HepG2 (cell line): ENCODE results near the gene ACTN2. TPM values are rescaled to one million over a fixed set of nuclear protein-coding genes. Genes with fewer than 3 reads are reported as not detected.

Source experiments
- ATAC-seq: fragments of 200-7000 bp; cut with Tn5 transposase; 3 replicates; pipeline ENCODE4 v1.9.1; 2020; ENCODE audit warnings: mild to moderate bottlenecking, moderate library complexity
- BruUV-seq: library from RNA; stranded (reverse); fragments of 400-500 nt; replicated peaks from 2 replicates; lab custom pipeline; 2021; lab: Mats Ljungman, UMichigan
- CTCF ChIA-PET: fragments of 300-600 bp; formaldehyde crosslinking; extraction: SDS; loops from one replicate; lab custom pipeline; 2021; ENCODE audit warnings: low total read pairs, inconsistent platforms, low intra/inter-chr PET ratio; lab: Yijun Ruan, JAX
- POLR2A ChIA-PET: fragments of 350-600 bp; sonication (Branson Sonifier 250); formaldehyde crosslinking; loops from one replicate; lab custom pipeline; 2020; ENCODE audit warnings: antibody characterized with exemption, inconsistent platforms; lab: Yijun Ruan, JAX
- DNase-seq: peaks from one replicate; pipeline ENCODE4 v3.0.0-alpha.2; 2015; ENCODE audit warnings: low spot score
- FAIRE-seq: peaks from 3 replicates; lab custom pipeline; 2011; peaks lifted over from hg19 to GRCh38; lab: Jason Lieb, UNC
- H2AFZ ChIP-seq: one replicate; pipeline ENCODE4 v1.6.1; 2011; ENCODE audit warnings: low read length, inconsistent platforms
- H3K27ac ChIP-seq: fragments of 300-600 bp; 3 replicates; pipeline ENCODE4 v1.8.0; 2011; ENCODE audit warnings: mixed run types, mild to moderate bottlenecking, mixed read lengths, low read length, inconsistent platforms; ENCODE audit not compliant: insufficient read depth; ENCODE audit errors: extremely low read length
- H3K27me3 ChIP-seq, 2 experiments: fragments of 200-600 bp in 1 of 2; 2 replicates in 1 of 2; 3 replicates in 1 of 2; pipeline versions ENCODE4 v1.6.0 to v1.8.0; 2011; ENCODE audit warnings: low read length in 2 of 2, mild to moderate bottlenecking in 2 of 2, moderate library complexity in 2 of 2, inconsistent platforms in 1 of 2; ENCODE audit not compliant: insufficient read depth in 2 of 2, control insufficient read depth in 1 of 2
- H3K36me3 ChIP-seq, 2 experiments: fragments of 200-600 bp in 1 of 2; replicated peaks in 1 of 2; 2 replicates in 1 of 2; 3 replicates in 1 of 2; pipeline versions ENCODE4 v1.5.1 to v1.8.0; 2011; ENCODE audit warnings: low read length in 2 of 2, inconsistent platforms in 1 of 2; ENCODE audit not compliant: insufficient read depth in 2 of 2, control insufficient read depth in 1 of 2
- H3K4me1 ChIP-seq: 2 replicates; pipeline ENCODE4 v1.5.1; 2012; ENCODE audit warnings: low read length, inconsistent platforms; ENCODE audit not compliant: insufficient read depth
- H3K4me2 ChIP-seq: 2 replicates; pipeline ENCODE4 v1.6.0; 2011; ENCODE audit warnings: low read depth, low read length, inconsistent platforms
- H3K4me3 ChIP-seq, 3 experiments: fragments of 200-600 bp in 1 of 3; sonication (generic), shearing (Covaris generic) in 1 of 3; replicated peaks in 1 of 3; 2 replicates each; pipeline ENCODE4 v1.5.1; 2011 to 2016; ENCODE audit warnings: low read length in 3 of 3, inconsistent platforms in 2 of 3, low read depth in 2 of 3, mild to moderate bottlenecking in 2 of 3, control low read depth in 1 of 3, mixed read lengths in 1 of 3; ENCODE audit not compliant: insufficient read depth in 1 of 3
- H3K79me2 ChIP-seq: one replicate; pipeline ENCODE4 v1.6.1; 2011; ENCODE audit warnings: low read length, inconsistent platforms; ENCODE audit not compliant: insufficient read depth
- H3K9ac ChIP-seq: 2 replicates; pipeline ENCODE4 v1.6.0; 2011; ENCODE audit warnings: mild to moderate bottlenecking, low read depth, low read length, inconsistent platforms; ENCODE audit not compliant: insufficient read depth
- H3K9me3 ChIP-seq: 2 replicates; pipeline ENCODE4 v1.5.1; 2012; ENCODE audit warnings: mild to moderate bottlenecking, low read length
- H4K20me1 ChIP-seq: 2 replicates; pipeline ENCODE4 v1.6.0; 2011; ENCODE audit warnings: inconsistent platforms, mild to moderate bottlenecking, low read length, moderate library complexity; ENCODE audit not compliant: insufficient read depth
- CREB1 ChIP-seq, 2 experiments: fragments of 450-650 bp in 1 of 2; IDR thresholded peaks; 2 replicates each; pipeline ENCODE4 v1.6.1; 2016 to 2017; ENCODE audit warnings: control low read depth in 1 of 2, mild to moderate bottlenecking in 1 of 2, missing compliant biosample characterization in 1 of 2, missing genetic modification characterization in 1 of 2
- RBM22 ChIP-seq: fragments of 200-400 bp; formaldehyde crosslinking; optimal IDR thresholded peaks from 2 replicates; pipeline ENCODE3; 2017; ENCODE audit warnings: mild to moderate bottlenecking, low read length, moderate library complexity
- TAF15 ChIP-seq: fragments of 200-400 bp; formaldehyde crosslinking; IDR thresholded peaks from one replicate; pipeline ENCODE4 v1.6.1; 2018; ENCODE audit warnings: mild to moderate bottlenecking, low read depth, low read length; ENCODE audit not compliant: poor library complexity, severe bottlenecking
- WGBS: methylation state at CpG from one replicate; pipeline ENCODE4 v1.1.6; 2017; ENCODE audit warnings: low lambda C conversion rate; 5-methylcytosine and 5-hydroxymethylcytosine counted together
- in situ Hi-C: cut with HindIII; loops from 2 replicates; pipeline ENCODE4 v1.10.0; 2017; ENCODE audit warnings: low pct_unique_long_range_greater_than_20kb; ENCODE audit not compliant: extremely low pct_ligation_motif_present
- intact Hi-C: fragments of 100-400 bp; cut with micrococcal nuclease; formaldehyde crosslinking; loops from one replicate; pipeline ENCODE4 v1.10.0; 2022; ENCODE audit not compliant: unreplicated experiment
- polyA plus RNA-seq, 8 experiments: library from polyadenylated mRNA; depleted of rRNA in 3 of 8; stranded (reverse) in 7 of 8; unstranded in 1 of 8; fragments of >200 nt; fragmentation: Illumina TruSeq in 4 of 8; extraction: Trizol in 4 of 8; gene quantifications; 2 replicates each; pipeline versions ENCODE4 v1.2.1 to v1.2.3, GENCODE V29; 2011 to 2016; ENCODE audit warnings: low read depth in 4 of 8, missing spikeins in 1 of 8, mixed read lengths in 1 of 8; ENCODE audit not compliant: insufficient read depth in 1 of 8
- total RNA-seq, 5 experiments: library from RNA; depleted of rRNA; stranded (reverse); fragments of >200 nt; fragmentation: Illumina TruSeq; extraction: Trizol; gene quantifications; 2 replicates each; pipeline ENCODE4 v1.2.3, GENCODE V29; 2016; ENCODE audit warnings: low read depth in 1 of 5

ACTN2 gene
- total and polyA plus RNA-seq, 2 of the 13 experiments (the other 11 are each of a cell fraction or from before 2014, with no cell fraction given): 0.04 to 0.13 TPM

DNA sequence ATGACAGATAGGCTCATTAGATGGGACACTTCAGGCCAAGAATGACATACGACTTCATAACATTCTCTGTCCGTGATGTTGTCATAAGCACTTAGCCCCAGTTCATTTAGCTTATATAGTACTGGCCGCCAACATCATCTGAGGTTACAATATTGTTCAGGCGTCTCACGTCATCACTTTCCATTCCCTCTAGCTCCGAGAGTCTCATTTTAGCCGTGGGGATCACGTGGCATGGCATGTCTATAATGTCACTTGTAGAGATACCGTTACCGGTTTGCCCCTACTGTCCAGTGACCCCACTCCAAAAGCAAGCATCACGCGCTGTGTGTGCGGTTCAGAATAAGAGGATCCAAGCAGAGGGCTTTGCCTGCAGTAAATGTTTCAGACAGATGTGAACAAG, 47.4 kb upstream of the ACTN2 start:
- H3K9me3 ChIP-seq: no peaks in the 10 kb centered on the region
- H3K79me2 ChIP-seq: no peaks in the 10 kb centered on the region
- H3K27me3 ChIP-seq: no peaks in the 10 kb centered on the region
- no peak overlapping the region for H3K4me2 ChIP-seq
- H3K27ac ChIP-seq: no peak overlapping the region
- no peaks in the 10 kb centered on the region for H3K36me3 ChIP-seq
- ChIA-PET POLR2A (no interaction called here), CTCF (no interaction called here)
- in situ Hi-C loops: no loop called here
- TF ChIP-seq CREB1 (IDR thresholded peaks at IDR 0.05) (peak; percentile 70), CREB1 (CRISPR knock-in tag; IDR thresholded peaks at IDR 0.05) (no peak), RBM22 (no peak)
- TF ChIP-seq, all 625 proteins: peak for 1
- FAIRE-seq (no peak), DNase-seq (no peak), ATAC-seq (no peak)
- Histone ChIP-seq H3K4me1 (no peaks in the 10 kb centered on the region), H2AFZ (no peak overlapping the region), H4K20me1 (no peaks in the 10 kb centered on the region), H3K9ac (no peak overlapping the region), H3K4me3 (no peak overlapping the region)
- intact Hi-C loops: no loop called here
- WGBS: 42% methylated on average over 13 of the region's 13 CpGs
- BruUV-seq: no TSS peak

DNA sequence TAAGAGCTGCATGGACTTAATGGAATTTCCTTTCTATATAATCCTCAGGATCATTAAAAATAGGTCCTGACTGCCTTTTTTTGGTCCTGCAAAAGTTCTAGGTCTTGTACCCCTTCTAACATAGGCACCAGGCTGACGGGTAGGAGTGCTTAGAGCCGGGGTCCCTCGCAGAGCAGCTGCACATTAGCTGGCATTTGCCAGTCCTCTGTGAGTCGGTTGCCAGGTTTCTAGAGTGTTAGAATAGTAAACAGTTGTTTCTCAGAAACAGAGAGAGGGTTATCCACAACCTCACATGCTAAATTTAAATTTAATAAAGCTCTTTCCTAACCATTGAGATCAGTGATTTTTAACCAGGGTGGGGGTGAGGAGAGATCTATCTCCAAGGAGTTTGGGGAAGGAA, 46.6 kb upstream of the ACTN2 start:
- POLR2A ChIA-PET: no interaction called here
- in situ Hi-C loops: no loop called here
- TF ChIP-seq TAF15: no peak

More for the DNA sequence above, 46.6 kb upstream of the ACTN2 start:
- Histone ChIP-seq H3K36me3 (no peaks in the 10 kb centered on the region), H4K20me1 (no peaks in the 10 kb centered on the region), H3K27ac (no peak overlapping the region), H3K4me3 (no peak overlapping the region), H3K4me2 (no peak overlapping the region), H3K79me2 (no peaks in the 10 kb centered on the region), H3K27me3 (no peaks in the 10 kb centered on the region), H3K9me3 (no peaks in the 10 kb centered on the region), H2AFZ (no peak overlapping the region), H3K4me1 (no peaks in the 10 kb centered on the region), H3K9ac (no peak overlapping the region)
- FAIRE-seq: no peak
- CTCF ChIA-PET: no interaction called here
- BruUV-seq: no TSS peak
- 2% methylated on average over 4 of the region's 4 CpGs for WGBS
- ATAC-seq: no peak
- intact Hi-C loops: no loop called here
- DNase-seq: no peak
